ENCODE data around the gene UBL4A. TPM values are rescaled to one million over a fixed set of nuclear protein-coding genes. Genes with fewer than 3 reads are reported as not detected.
A peak's percentile ranks its signal among the peaks of the same experiment; 100 is the strongest.

The UBL4A gene
- total and polyA plus RNA-seq, 5 experiments from 2014 or later, result 29.0 to 51.7 (median 31.1) TPM

DNA sequence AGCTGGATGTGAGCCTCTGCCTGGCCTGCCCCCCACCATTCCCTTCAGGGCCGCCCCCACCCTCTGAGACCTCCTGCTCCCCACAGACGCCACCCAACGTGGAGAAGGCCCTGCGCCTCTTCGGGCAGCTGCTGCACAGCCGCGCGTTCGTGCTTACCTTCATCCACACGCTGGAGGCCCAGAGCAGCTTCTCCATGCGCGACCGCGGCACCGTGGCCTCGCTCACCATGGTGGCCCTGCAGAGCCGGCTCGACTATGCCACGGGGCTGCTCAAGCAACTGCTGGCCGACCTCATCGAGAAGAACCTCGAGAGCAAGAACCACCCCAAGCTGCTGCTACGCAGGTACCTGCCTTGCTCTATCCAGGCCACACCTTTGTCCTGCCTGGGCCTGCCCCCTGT, 18.2 kb downstream of the UBL4A start:
- no peaks in the 10 kb centered on the region for H3K27me3 Mint-ChIP-seq

DNA sequence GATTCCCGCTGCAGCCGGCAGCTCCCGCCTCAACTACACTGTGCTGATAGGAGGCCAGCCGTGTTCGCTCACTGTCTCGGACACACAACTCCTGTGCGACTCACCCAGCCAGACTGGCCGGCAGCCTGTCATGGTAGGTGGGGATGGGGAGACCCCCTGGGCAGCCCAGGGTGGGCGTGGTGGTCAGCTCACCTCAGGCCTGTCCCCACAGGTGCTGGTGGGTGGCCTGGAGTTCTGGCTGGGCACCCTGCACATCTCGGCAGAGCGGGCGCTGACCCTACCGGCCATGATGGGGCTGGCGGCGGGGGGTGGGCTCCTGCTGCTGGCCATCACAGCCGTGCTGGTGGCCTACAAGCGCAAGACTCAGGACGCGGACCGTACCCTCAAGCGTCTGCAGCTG, 18.9 kb downstream of the UBL4A start:
- ATAC-seq (no peak), DNase-seq (no peak)
- H3K4me3 Mint-ChIP-seq, result no peak overlapping the region
- POLR2A ChIA-PET, result no interaction called here
- H3K27me3 Mint-ChIP-seq, result no peaks in the 10 kb centered on the region
- no peak overlapping the region for H3K27ac Mint-ChIP-seq
- H3K4me1 Mint-ChIP-seq, result peaks cover 0 to 4% (median 0%) of the 10 kb centered on the region in 4 donors
- H3K36me3 Mint-ChIP-seq, result peaks cover 0 to 24% (median 0%) of the 10 kb centered on the region in 3 donors
- no peaks in the 10 kb centered on the region for H3K9me3 Mint-ChIP-seq

More for the DNA sequence above, 18.2 kb downstream of the UBL4A start:
- POLR2A ChIA-PET, result interaction anchor here (1.0 kb wide), 1 partner anchor 10 kb away, joined by 3 read pairs; no protein-coding TSS in a partner anchor
- ATAC-seq (no peak), DNase-seq (no peak)
- Mint-ChIP-seq H3K4me3 (no peak overlapping the region), H3K9me3 (peaks cover 0 to 3% (median 0%) of the 10 kb centered on the region in 9 donors), H3K4me1 (no peaks in the 10 kb centered on the region), H3K27ac (no peak overlapping the region), H3K36me3 (peaks cover 0 to 24% (median 0%) of the 10 kb centered on the region in 3 donors)

DNA sequence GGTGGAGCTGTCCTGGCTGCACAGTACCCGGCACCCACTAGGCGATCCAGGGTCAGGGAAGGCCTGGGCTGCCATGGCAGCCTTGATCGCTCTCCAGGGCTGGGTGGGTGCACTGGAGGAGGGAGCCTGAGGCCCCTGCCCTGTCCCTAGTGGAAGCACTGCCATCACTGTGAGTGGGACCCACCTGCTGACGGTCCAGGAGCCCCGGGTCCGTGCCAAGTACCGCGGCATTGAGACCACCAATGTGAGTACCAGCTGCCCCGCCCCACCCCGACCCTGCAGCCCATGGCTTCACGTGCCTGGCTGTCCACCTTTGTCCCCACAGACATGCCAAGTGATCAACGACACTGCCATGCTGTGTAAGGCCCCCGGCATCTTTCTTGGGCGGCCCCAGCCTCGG, 19.5 kb downstream of the UBL4A start:
- no peak for ATAC-seq
- H3K4me1 Mint-ChIP-seq, result peaks cover 0 to 4% (median under 1%) of the 10 kb centered on the region in 4 donors
- no peak overlapping the region for H3K4me3 Mint-ChIP-seq
- H3K36me3 Mint-ChIP-seq, result peaks cover 0 to 21% (median 0%) of the 10 kb centered on the region in 3 donors
- no peak overlapping the region for H3K27ac Mint-ChIP-seq
- peak in 1 of 10 donors; percentile 19 for DNase-seq
- no peaks in the 10 kb centered on the region for H3K9me3 Mint-ChIP-seq
- POLR2A ChIA-PET, result no interaction called here
- H3K27me3 Mint-ChIP-seq, result no peaks in the 10 kb centered on the region

DNA sequence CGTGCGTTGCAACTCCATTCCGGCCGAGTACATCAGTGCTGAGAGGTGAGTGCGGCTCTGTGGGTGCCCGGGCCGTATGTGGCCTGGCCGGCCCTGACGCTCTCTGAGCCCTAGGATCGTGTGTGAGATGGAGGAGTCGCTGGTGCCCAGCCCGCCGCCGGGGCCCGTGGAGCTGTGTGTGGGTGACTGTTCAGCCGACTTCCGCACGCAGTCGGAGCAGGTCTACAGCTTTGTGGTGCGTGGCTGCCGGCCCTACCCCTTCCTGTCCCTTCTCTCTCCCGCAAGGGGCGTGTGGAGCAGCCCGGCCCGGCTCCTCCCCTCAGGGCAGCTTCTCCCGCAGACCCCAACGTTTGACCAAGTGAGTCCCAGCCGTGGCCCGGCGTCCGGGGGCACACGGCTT, 20.4 kb downstream of the UBL4A start:
- POLR2A ChIA-PET, result interaction anchor here (0.6 kb wide), 1 partner anchor 20 kb away, joined by 3 read pairs; no protein-coding TSS in a partner anchor
- H3K4me1 Mint-ChIP-seq, result peaks cover 1 to 9% (median 5%) of the 10 kb centered on the region in 4 donors
- H3K27me3 Mint-ChIP-seq, result no peaks in the 10 kb centered on the region
- no peaks in the 10 kb centered on the region for H3K9me3 Mint-ChIP-seq
- H3K36me3 Mint-ChIP-seq, result peaks cover 0 to 23% (median 0%) of the 10 kb centered on the region in 3 donors
- DNase-seq (peak in 1 of 10 donors; percentile 45), ATAC-seq (no peak)
- no peak overlapping the region for H3K4me3 Mint-ChIP-seq
- H3K27ac Mint-ChIP-seq, result no peak overlapping the region

DNA sequence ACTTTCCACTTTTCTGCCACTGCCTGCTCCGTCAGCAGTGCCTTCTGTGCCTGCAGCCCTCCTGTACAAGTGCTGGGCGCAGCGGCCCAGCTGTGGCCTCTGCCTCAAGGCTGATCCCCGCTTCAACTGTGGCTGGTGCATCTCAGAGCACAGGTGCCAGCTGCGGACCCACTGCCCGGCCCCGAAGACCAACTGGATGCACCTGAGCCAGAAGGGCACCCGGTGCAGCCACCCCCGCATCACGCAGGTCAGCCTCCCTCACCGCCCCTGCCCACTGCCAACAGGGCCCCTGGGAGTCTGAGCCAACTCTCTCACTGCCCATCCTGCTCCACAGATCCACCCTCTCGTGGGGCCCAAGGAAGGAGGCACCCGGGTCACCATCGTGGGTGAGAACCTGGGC, 20.8 kb downstream of the UBL4A start:
- H3K36me3 Mint-ChIP-seq, result peaks cover 0 to 19% (median 0%) of the 10 kb centered on the region in 3 donors
- POLR2A ChIA-PET, result interaction anchor here (0.6 to 1.0 kb wide), 2 partner anchors 20 to 66 kb away, joined by 3 read pairs; no protein-coding TSS in a partner anchor
- no peak overlapping the region for H3K27ac Mint-ChIP-seq
- peaks cover 1 to 11% (median 5%) of the 10 kb centered on the region in 4 donors for H3K4me1 Mint-ChIP-seq
- no peaks in the 10 kb centered on the region for H3K27me3 Mint-ChIP-seq
- H3K4me3 Mint-ChIP-seq, result no peak overlapping the region
- H3K9me3 Mint-ChIP-seq, result no peaks in the 10 kb centered on the region
- ATAC-seq (no peak), DNase-seq (no peak)

DNA sequence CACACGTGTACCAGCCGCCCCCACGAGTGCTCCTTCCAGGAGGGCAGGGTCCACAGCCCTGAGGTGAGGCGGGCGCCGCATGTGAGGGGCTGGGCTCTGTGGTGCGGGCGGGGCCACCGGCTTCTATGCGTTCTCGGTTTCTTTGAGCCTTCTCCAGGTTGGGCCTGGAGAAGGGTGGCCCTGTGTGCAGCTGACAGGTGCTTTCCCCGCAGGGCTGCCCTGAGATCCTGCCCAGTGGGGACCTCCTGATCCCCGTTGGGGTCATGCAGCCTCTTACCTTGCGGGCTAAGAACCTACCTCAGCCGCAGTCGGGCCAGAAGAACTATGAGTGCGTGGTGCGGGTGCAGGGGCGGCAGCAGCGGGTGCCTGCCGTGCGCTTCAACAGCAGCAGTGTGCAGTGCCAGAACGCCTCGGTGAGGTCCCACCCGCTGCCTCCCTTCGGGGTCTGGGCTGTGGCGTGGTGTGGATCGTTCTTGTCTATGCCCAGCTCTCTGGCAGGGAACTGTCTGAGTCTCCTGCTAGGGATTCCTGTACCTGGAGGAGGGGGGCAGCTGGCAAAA, 21.5 kb downstream of the UBL4A start:
- H3K4me1 Mint-ChIP-seq, result peaks cover 3 to 16% (median 8%) of the 10 kb centered on the region in 4 donors
- no peak overlapping the region for H3K27ac Mint-ChIP-seq
- H3K27me3 Mint-ChIP-seq, result no peaks in the 10 kb centered on the region
- DNase-seq (peak in 1 of 10 donors; percentile 13), ATAC-seq (no peak)
- POLR2A ChIA-PET, result interaction anchor here (1.0 kb wide), 1 partner anchor 66 kb away, joined by 3 read pairs; no protein-coding TSS in a partner anchor
- H3K9me3 Mint-ChIP-seq, result no peaks in the 10 kb centered on the region
- H3K4me3 Mint-ChIP-seq, result peak overlapping the region in 1 of 10 donors; percentile 41
- H3K36me3 Mint-ChIP-seq, result peaks cover 0 to 17% (median 0%) of the 10 kb centered on the region in 3 donors

DNA sequence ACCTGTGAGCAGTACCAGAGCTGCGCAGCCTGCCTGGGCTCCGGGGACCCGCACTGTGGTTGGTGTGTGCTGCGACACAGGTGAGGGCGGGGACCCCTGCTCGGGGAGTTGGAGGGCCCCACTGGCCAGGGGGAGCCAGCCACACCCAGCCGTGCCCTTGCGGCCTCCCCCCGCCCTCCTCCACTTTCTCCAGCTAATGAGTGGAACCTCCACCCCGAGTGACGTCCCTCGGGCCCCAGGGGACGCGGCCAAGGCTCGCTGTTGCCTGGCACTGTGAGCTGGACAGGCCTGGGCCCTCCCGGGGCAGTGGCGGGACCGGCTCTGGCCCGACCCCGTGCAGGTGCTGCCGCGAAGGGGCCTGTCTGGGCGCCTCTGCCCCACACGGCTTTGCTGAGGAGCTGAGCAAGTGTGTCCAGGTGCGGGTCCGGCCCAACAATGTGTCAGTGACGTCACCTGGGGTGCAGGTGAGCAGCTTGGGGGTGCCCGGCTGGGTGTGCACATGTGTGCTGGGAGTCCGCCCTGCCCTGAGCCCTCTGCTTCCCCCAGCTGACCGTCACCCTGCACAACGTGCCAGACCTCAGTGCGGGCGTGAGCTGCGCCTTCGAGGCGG, 22.7 kb downstream of the UBL4A start:
- H3K27me3 Mint-ChIP-seq, result no peaks in the 10 kb centered on the region
- no peak overlapping the region for H3K27ac Mint-ChIP-seq
- peaks cover 0 to 10% (median 0%) of the 10 kb centered on the region in 3 donors for H3K36me3 Mint-ChIP-seq
- POLR2A ChIA-PET, result interaction anchor here (0.8 kb wide), 1 partner anchor 34 kb away, joined by 3 read pairs; no protein-coding TSS in a partner anchor
- ATAC-seq, result no peak
- no peak overlapping the region for H3K4me3 Mint-ChIP-seq
- peaks cover 0 to 1% (median 0%) of the 10 kb centered on the region in 9 donors for H3K9me3 Mint-ChIP-seq
- H3K4me1 Mint-ChIP-seq, result peaks cover 4 to 21% (median 13%) of the 10 kb centered on the region in 4 donors
- DNase-seq, result peak in 1 of 10 donors; percentile 36

DNA sequence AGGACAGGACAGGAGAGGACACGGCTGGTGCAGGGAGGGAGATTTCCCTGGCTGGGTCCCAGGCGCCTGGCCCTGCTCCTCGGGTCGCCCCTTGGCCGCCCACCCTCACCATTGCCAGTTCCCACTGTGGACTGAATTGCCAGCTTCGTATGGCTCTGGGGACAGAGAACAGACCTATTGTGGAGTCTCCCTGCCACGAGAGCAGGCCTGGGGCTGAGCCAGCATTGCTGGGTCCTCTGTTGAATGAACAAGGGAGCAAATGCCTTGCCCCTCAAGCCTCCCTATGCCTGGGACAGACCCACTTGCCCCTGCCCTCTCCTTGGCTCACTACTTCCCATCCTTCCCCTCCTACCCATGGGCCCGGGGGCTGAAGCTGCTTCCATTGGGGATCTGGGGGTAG, 24.0 kb downstream of the UBL4A start:
- no peak for ATAC-seq
- Mint-ChIP-seq H3K9me3 (peaks cover 0 to 1% (median 0%) of the 10 kb centered on the region in 9 donors), H3K4me1 (peaks cover 6 to 23% (median 15%) of the 10 kb centered on the region in 4 donors), H3K36me3 (peaks cover 0 to 10% (median 0%) of the 10 kb centered on the region in 3 donors), H3K27me3 (no peaks in the 10 kb centered on the region), H3K4me3 (no peak overlapping the region), H3K27ac (no peak overlapping the region)
- DNase-seq, result peak in 1 of 10 donors; percentile 30
- POLR2A ChIA-PET, result no interaction called here

DNA sequence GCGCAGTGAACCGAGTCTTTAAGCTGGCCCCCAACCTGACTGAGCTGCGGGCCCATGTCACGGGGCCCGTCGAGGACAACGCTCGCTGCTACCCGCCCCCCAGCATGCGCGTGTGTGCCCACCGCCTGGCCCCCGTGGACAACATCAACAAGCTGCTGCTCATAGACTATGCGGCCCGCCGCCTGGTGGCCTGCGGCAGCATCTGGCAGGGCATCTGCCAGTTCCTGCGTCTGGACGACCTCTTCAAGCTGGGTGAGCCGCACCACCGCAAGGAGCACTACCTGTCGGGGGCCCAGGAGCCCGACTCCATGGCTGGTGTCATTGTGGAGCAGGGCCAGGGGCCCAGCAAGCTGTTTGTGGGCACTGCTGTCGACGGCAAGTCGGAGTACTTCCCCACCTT, 26.1 kb downstream of the UBL4A start:
- DNase-seq (peak in 1 of 10 donors; percentile 27), ATAC-seq (no peak)
- H3K9me3 Mint-ChIP-seq, result peaks cover 0 to 3% (median 0%) of the 10 kb centered on the region in 9 donors
- no peaks in the 10 kb centered on the region for H3K27me3 Mint-ChIP-seq
- peak overlapping the region in 2 of 10 donors; percentile 7 to 18 for H3K27ac Mint-ChIP-seq
- peaks cover 0 to 8% (median 0%) of the 10 kb centered on the region in 3 donors for H3K36me3 Mint-ChIP-seq
- POLR2A ChIA-PET, result interaction anchor here (0.9 kb wide), 1 partner anchor 26 kb away, joined by 3 read pairs; no protein-coding TSS in a partner anchor
- H3K4me1 Mint-ChIP-seq, result peaks cover 8 to 28% (median 19%) of the 10 kb centered on the region in 4 donors
- peak overlapping the region in 5 of 10 donors; percentile 10 to 74 (median 37) for H3K4me3 Mint-ChIP-seq

DNA sequence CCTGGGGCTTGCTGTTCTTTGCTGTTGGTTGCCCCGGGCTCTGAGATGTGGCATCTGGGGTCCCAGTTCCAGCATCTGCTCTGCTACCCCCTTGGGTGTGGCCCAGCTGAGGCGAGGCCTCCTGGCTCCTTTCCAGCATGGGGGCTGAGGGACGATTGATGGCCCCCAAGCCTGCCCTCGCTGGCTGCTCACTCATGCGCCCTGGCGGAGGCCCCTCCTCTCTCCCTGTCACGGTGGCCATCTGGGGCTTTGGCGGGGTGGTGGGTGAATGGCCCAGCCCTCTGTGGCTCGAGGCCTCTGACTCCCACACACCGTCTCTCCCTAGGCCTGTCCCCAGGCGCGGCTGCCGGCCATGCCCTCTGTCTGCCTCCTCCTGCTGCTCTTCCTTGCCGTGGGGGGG, 26.6 kb downstream of the UBL4A start:
- peaks cover 0 to 8% (median 0%) of the 10 kb centered on the region in 3 donors for H3K36me3 Mint-ChIP-seq
- peaks cover 8 to 28% (median 19%) of the 10 kb centered on the region in 4 donors for H3K4me1 Mint-ChIP-seq
- POLR2A ChIA-PET, result interaction anchor here (0.9 to 3.1 kb wide), 6 partner anchors 18 to 61 kb away, joined by 3 to 14 read pairs (median 10); partner anchors contain the start of genes FAM3A, RPL10 and SLC10A3
- peaks cover 0 to 3% (median 0%) of the 10 kb centered on the region in 9 donors for H3K9me3 Mint-ChIP-seq
- H3K27ac Mint-ChIP-seq, result peak overlapping the region in 2 of 10 donors; percentile 34 to 61
- ATAC-seq (no peak), DNase-seq (peak in 1 of 10 donors; percentile 31)
- H3K27me3 Mint-ChIP-seq, result no peaks in the 10 kb centered on the region
- H3K4me3 Mint-ChIP-seq, result peak overlapping the region in 7 of 10 donors; percentile 36 to 86 (median 74)

DNA sequence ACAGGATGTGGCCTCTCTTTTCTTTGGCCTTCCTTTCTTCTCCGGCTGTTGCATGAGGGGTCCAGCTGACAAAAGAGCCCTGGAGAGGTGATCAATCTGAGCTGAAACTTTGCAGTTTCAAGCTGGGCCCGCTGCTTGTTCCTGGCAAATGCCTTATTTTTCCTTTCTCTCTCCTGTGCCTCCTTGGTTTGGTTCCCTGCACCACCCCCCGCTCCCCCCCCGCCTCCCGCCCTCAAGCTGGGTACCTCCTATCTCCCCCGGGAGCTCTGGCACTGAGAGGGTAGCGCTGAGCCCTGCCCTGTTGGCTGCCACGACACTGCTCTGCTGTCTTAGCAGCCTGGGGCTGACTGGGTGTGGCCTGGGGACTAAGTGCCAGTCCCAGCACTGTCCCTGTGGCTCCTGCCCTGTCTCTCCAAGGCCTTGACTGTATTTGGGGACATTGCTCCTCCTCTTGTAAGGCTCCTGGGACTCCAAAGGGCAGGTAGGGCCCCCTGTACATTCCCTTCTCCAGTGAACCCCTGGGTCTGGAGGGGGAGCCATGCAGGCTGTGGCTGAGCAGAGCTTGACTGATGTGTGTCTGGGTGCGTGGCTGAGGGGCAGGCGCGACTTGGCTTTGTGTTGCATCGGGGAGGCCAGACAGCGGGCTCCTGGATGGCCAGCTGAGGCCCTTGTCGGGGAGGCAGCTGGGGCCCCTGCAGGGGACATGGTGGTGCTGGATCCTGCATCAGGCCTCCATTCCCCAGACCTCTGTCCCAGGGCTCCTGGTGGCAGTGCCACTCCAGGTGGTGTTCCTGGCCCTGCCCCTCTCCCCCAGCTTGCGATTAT, 27.2 kb downstream of the UBL4A start:
- H3K27ac Mint-ChIP-seq, result peak overlapping the region in 7 of 10 donors; percentile 34 to 86 (median 60)
- H3K27me3 Mint-ChIP-seq, result no peaks in the 10 kb centered on the region
- peaks cover 8 to 28% (median 19%) of the 10 kb centered on the region in 4 donors for H3K4me1 Mint-ChIP-seq
- H3K36me3 Mint-ChIP-seq, result peaks cover 0 to 8% (median 0%) of the 10 kb centered on the region in 3 donors
- H3K9me3 Mint-ChIP-seq, result peaks cover 0 to 3% (median 0%) of the 10 kb centered on the region in 9 donors
- H3K4me3 Mint-ChIP-seq, result peak overlapping the region; percentile 74 to 87 (median 82)
- peak; percentile 36 to 43 for ATAC-seq
- POLR2A ChIA-PET, result interaction anchor here (0.6 to 3.1 kb wide), 13 partner anchors 12 to 60 kb away, joined by 3 to 14 read pairs (median 7); partner anchors contain the start of genes FAM3A, FAM50A, RPL10 and SLC10A3
- peak in 1 of 10 donors; percentile 15 for DNase-seq
